MM.1S (cell line): ENCODE results near the gene ZNF621.

Experiments
- DNase-seq: peaks from one replicate; pipeline ENCODE4 v3.0.0-alpha.2; 2015
- H2AFZ ChIP-seq: fragments of 300-600 bp; sonication (generic); 2 replicates; pipeline ENCODE4 v1.6.0; 2016; ENCODE audit warnings: antibody characterized with exemption, low read length
- H3F3A ChIP-seq: fragments of 300-600 bp; sonication (generic); 2 replicates; pipeline ENCODE4 v1.6.1; 2016; ENCODE audit warnings: mild to moderate bottlenecking, antibody characterized with exemption, low read length, moderate library complexity, mixed read lengths; ENCODE audit not compliant: insufficient read depth
- H3K27ac ChIP-seq: fragments of 300-600 bp; sonication (generic); 2 replicates; pipeline ENCODE4 v1.5.1; 2016; ENCODE audit warnings: mild to moderate bottlenecking, low read length
- H3K27me3 ChIP-seq: fragments of 300-600 bp; sonication (generic); replicated peaks from 2 replicates; pipeline ENCODE4 v1.6.0; 2016; ENCODE audit warnings: low read length; ENCODE audit not compliant: insufficient read depth
- H3K36me3 ChIP-seq: fragments of 300-600 bp; sonication (generic); replicated peaks from 2 replicates; pipeline ENCODE4 v1.6.1; 2016; ENCODE audit warnings: mild to moderate bottlenecking, low read length, mixed read lengths; ENCODE audit not compliant: insufficient read depth
- H3K4me1 ChIP-seq: fragments of 300-600 bp; sonication (generic); 2 replicates; pipeline ENCODE4 v1.6.1; 2016; ENCODE audit warnings: low read length, mixed read lengths
- H3K4me2 ChIP-seq: fragments of 300-600 bp; sonication (generic); 2 replicates; pipeline ENCODE4 v1.6.0; 2016; ENCODE audit warnings: low read depth, low read length
- H3K4me3 ChIP-seq: fragments of 300-600 bp; sonication (generic); 2 replicates; pipeline ENCODE4 v1.5.1; 2016; ENCODE audit warnings: low read length, mixed read lengths
- H3K79me2 ChIP-seq: fragments of 300-600 bp; sonication (generic); 2 replicates; pipeline ENCODE4 v1.6.1; 2016; ENCODE audit warnings: mixed run types, low read length, mixed read lengths
- H3K9ac ChIP-seq: fragments of 300-600 bp; sonication (generic); 2 replicates; pipeline ENCODE4 v1.6.1; 2016; ENCODE audit warnings: low read length, mixed read lengths
- H3K9me2 ChIP-seq: fragments of 300-600 bp; sonication (generic); replicated peaks from 2 replicates; pipeline ENCODE4 v1.6.1; 2016; ENCODE audit warnings: mild to moderate bottlenecking, low read length, mixed read lengths; ENCODE audit not compliant: insufficient read depth
- H3K9me3 ChIP-seq: fragments of 300-600 bp; sonication (generic); replicated peaks from 2 replicates; pipeline ENCODE4 v1.6.1; 2016; ENCODE audit warnings: mild to moderate bottlenecking, low read length, mixed read lengths; ENCODE audit not compliant: insufficient read depth
- H4K20me1 ChIP-seq: fragments of 300-600 bp; sonication (generic); 2 replicates; pipeline ENCODE4 v1.6.1; 2016; ENCODE audit warnings: mild to moderate bottlenecking, low read length, moderate library complexity, mixed read lengths; ENCODE audit not compliant: insufficient read depth
- CTCF ChIP-seq: fragments of 300-600 bp; sonication (generic); IDR thresholded peaks from 2 replicates; pipeline ENCODE4 v1.5.1; 2016; ENCODE audit warnings: antibody characterized with exemption, low read length, mixed read lengths
- EZH2 ChIP-seq: fragments of 300-600 bp; sonication (generic); optimal IDR thresholded peaks from 2 replicates; pipeline ENCODE3; 2017; ENCODE audit warnings: low read depth, mild to moderate bottlenecking, antibody characterized with exemption, low read length, mixed read lengths
- EZH2phosphoT487 ChIP-seq: fragments of 300-600 bp; sonication (generic); IDR thresholded peaks from 2 replicates; pipeline ENCODE4 v1.6.1; 2018; ENCODE audit warnings: antibody characterized with exemption, low read length

ZNF621 gene

GRCh38 chr3:40499952-40500351 is 24.8 kb upstream of the ZNF621 start:
- no peaks in the 10 kb centered on the region for H3K9me3 ChIP-seq
- no peak for DNase-seq
- no peaks in the 10 kb centered on the region for H3K27me3 ChIP-seq
- H3K9me2 ChIP-seq, result no peaks in the 10 kb centered on the region
- H3K4me1 ChIP-seq, result no peaks in the 10 kb centered on the region
- no peaks in the 10 kb centered on the region for H3F3A ChIP-seq
- H3K27ac ChIP-seq, result no peak overlapping the region
- no peak for TF ChIP-seq EZH2
- TF ChIP-seq EZH2phosphoT487, result no peak
- TF ChIP-seq CTCF, result no peak
- H2AFZ ChIP-seq, result no peak overlapping the region
- no peak overlapping the region for H3K9ac ChIP-seq
- no peak overlapping the region for H3K4me3 ChIP-seq
- H3K79me2 ChIP-seq, result no peaks in the 10 kb centered on the region
- no peaks in the 10 kb centered on the region for H4K20me1 ChIP-seq
- no peaks in the 10 kb centered on the region for H3K36me3 ChIP-seq
- H3K4me2 ChIP-seq, result no peak overlapping the region

- no peaks in the 10 kb centered on the region for H3K9me2 ChIP-seq
- H4K20me1 ChIP-seq, result no peaks in the 10 kb centered on the region
- H3K36me3 ChIP-seq, result no peaks in the 10 kb centered on the region
- no peak overlapping the region for H3K27ac ChIP-seq
- no peaks in the 10 kb centered on the region for H3K9me3 ChIP-seq
- no peaks in the 10 kb centered on the region for H3K27me3 ChIP-seq
- H3K79me2 ChIP-seq, result no peaks in the 10 kb centered on the region
- no peak for DNase-seq
- no peaks in the 10 kb centered on the region for H3K4me1 ChIP-seq
- no peaks in the 10 kb centered on the region for H3F3A ChIP-seq
- H3K4me2 ChIP-seq, result no peak overlapping the region
- H2AFZ ChIP-seq, result no peak overlapping the region
- no peak overlapping the region for H3K4me3 ChIP-seq
- TF ChIP-seq EZH2 (no peak), EZH2phosphoT487 (no peak), CTCF (no peak)
- H3K9ac ChIP-seq, result no peak overlapping the region
Measured at GRCh38 chr3:40502034-40502433, 22.7 kb upstream of the ZNF621 start.

DNA sequence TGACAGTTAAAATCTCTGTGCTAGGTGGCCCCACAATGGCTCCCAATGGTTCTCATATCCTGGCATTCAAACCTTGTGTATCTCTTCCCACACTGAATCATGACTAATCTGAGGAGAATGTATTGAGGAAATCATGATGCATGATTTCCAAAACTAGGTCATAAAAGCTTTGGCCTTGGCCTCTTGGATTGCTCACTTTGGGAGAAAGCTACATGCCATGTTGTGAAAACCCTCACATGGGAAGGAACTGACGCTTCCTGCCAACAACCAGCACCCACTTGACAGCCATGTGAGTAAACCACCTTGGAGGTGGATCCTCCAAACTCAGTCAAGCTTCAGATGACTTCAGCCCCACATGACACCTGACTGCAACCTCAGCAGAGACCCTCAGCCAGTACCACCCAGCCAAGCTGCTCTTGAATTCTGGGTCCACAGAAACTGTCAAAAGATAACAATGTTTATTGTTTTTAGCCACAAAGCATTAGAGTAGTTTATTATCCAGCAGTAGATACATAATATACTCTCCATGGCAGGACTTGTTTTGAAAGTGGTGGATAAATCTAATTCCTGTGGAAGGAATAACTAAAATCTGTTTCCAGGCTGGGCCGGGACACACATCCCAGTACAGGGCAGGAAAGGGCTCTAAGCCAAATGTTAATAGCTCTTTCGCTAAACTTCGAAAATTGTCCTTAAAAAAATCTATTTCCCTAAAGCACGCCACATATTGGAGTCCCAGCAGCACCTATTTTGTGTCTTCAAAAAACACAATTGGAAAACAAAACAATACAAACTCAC is 19.9 kb upstream of the ZNF621 start:
- Histone ChIP-seq H4K20me1 (no peaks in the 10 kb centered on the region), H3K79me2 (no peaks in the 10 kb centered on the region), H3K4me3 (no peak overlapping the region), H3K36me3 (no peaks in the 10 kb centered on the region), H3K27ac (no peak overlapping the region), H2AFZ (no peak overlapping the region), H3K4me1 (no peaks in the 10 kb centered on the region), H3K9me3 (no peaks in the 10 kb centered on the region), H3K9ac (no peak overlapping the region), H3K4me2 (no peak overlapping the region), H3K27me3 (no peaks in the 10 kb centered on the region), H3K9me2 (no peaks in the 10 kb centered on the region), H3F3A (no peaks in the 10 kb centered on the region)
- DNase-seq, result no peak
- TF ChIP-seq CTCF (no peak), EZH2phosphoT487 (no peak)
